ENCODE measurements around the gene GAPDHS.

GAPDHS gene

GRCh38 chr19:35509861-35510625 lies 23.2 kb upstream of the GAPDHS start:
- in situ Hi-C loops (cut with MboI; ENCODE audit: low sequenced_read_pairs): no loop called here

GRCh38 chr19:35510626-35510964 lies 22.7 kb upstream of the GAPDHS start:
- in situ Hi-C loops (cut with MboI; ENCODE audit: low sequenced_read_pairs): no loop called here

DNA sequence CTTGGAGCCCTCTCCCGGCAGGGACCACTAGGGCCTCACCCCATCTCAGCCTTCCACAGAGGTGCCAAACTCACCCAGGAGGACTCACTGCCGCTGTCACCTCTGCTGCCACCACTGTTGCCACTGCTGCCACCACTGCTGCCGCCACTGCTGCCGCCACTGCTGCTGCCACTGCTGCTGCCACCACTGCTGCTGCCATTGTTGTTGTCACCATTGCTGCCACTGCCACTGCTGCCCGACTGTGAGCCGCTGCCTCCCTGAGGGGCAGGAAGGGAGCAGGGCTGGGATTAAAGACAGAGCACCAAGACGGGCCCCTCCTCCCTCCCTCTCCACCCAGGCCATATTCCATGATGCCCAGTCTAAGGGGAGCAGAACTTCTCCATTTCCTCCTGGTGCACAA lies 21.9 kb upstream of the GAPDHS start:
- in situ Hi-C loops (cut with MboI; ENCODE audit: low sequenced_read_pairs): no loop called here

DNA sequence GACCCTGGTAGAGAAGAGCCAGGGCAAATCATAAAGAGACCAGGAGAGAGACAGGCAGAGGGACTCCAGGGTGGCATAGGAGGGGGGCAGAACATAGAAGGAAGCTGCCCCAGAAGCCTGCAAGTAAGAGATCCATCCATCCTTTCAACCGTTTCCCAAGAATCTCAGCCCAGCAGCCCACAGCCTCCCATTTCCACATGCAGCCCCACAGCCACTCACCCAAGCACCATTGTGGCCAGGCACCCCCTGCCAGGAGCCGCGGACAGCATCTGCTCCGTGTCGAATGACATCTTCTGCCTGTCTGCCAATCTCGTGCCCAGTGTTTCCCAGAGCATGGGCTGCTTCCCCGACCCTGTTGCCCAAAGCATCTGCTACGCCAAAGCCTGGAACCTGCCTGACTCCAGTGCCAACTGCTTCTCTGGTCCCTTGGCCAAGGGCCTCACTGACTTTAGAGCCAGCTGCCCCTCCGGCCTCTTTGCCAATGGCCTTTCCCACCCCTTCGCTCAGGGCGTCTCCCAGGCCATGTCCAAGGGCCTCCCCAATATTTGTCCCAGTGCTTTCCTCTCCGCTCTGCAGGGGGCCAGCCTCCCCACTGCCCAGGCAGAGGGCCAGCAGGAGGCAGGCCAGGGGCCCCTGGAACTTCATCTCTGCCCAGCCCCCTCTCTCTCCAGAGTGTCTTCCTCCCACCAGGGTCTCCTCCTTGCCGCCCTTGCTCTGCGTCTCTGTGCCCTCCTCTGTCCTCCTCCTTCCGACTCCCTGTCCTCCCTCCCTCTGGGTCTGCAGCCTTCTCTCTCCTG lies 20.2 kb upstream of the GAPDHS start:
- in situ Hi-C loops (cut with MboI; ENCODE audit: low sequenced_read_pairs): no loop called here

DNA sequence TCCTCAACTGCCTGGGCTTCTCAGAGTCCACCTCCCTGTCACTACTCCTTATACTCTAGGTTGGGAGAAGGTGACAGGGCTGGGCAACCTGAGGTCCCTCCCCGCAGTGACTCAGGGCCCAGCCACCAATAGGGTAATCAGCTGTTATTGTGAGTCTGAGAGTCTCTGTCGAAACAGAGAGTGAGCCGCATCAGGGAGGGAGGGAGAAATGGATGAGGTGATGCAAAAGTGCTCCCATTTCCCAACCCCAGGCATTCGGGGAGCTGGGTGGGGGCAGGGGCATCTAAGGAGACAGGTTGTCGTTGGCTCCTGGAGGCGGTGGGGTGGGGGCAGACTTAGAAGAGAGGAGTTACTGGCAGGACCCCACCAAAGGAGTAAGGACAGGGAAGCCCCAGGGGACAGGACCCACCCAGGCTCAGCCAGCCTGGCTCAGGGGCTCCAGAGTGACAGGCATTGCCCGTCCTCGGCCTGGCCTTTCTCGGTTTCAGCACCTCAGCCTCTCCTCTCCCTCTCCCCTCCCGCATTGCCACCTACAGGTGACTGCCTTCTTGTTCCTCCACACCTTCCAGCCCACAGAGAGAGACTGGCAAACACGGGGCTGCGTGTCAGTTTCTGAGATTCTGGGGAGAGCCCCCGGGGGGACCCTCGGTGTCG lies 19.5 kb upstream of the GAPDHS start, which contains the start of gene DMKN:
DMKN (minus strand) TSS at position 22 of the 654 bp plus-strand sequence. CDS start 174 bp downstream, outside the sequence.
- in situ Hi-C loops (cut with MboI; ENCODE audit: low sequenced_read_pairs): no loop called here

- in situ Hi-C loops (cut with MboI; ENCODE audit: low sequenced_read_pairs): no loop called here
These were observed 18.9 kb upstream of the GAPDHS start for GRCh38 chr19:35514282-35514809.

DNA sequence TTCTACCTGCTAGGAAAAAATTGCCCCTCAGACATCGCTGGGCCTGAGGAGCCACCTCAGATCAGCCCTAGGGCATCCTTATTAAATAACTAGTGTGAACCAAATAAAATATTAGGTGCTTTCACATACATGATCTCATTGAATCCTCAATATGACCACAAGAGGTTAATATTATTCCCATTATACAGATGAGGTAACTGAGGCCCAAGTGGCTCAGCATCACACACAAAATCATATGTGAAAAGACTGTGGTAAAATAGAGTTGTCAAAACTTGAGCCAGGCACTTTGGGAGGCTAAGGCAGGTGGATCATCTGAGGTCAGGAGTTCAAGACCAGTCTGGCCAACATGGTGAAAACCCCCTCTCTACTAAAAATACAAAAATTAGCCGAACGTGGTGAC lies 16.9 kb upstream of the GAPDHS start:
- in situ Hi-C loops (cut with MboI; ENCODE audit: low sequenced_read_pairs): no loop called here

DNA sequence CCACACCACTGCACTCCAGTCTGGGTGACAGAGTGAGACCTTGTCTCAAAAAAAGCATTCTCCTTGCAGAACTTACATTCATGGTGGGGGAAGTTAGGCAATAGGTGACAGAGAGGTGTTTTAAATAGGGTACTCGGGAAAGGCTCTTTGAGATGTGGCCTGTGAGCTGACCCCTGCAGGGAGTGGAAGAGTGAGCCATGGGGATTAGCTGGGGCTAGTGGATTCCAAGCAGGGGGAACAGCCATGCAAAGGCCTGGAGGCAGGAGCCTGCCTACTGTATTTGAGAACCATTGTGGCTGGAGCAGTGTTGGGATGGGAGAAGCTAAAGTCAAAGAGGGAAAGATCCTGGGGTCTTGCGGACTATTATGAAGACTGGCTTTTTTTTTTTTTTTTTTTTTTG lies 15.9 kb upstream of the GAPDHS start:
- in situ Hi-C loops (cut with MboI; ENCODE audit: low sequenced_read_pairs): no loop called here

DNA sequence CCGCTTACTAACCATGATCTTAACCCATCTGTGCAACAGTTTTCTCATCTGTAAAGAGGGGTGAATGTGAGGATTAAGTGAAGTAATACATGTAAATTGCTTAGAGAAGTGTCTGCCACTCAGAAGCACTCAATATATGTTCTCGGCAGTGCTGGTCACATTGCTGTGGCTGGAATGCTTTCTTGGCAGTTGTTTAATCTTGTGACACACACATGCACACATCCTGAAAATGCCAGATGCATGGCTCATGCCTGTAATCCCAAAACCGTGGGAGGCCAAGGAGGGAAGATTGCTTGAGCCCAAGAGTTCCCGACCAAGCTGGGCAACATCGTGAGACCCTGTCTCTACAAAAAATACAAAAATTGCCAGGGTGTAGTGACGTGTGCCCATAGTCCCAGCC lies 14.9 kb upstream of the GAPDHS start:
- in situ Hi-C loops (cut with MboI; ENCODE audit: low sequenced_read_pairs): no loop called here

- in situ Hi-C loops (cut with MboI; ENCODE audit: low sequenced_read_pairs): no loop called here
These were observed 14.0 kb upstream of the GAPDHS start for GRCh38 chr19:35519291-35519690.

GRCh38 chr19:35521124-35521743 lies 12.0 kb upstream of the GAPDHS start:
- in situ Hi-C loops (cut with MboI; ENCODE audit: low sequenced_read_pairs): no loop called here

DNA sequence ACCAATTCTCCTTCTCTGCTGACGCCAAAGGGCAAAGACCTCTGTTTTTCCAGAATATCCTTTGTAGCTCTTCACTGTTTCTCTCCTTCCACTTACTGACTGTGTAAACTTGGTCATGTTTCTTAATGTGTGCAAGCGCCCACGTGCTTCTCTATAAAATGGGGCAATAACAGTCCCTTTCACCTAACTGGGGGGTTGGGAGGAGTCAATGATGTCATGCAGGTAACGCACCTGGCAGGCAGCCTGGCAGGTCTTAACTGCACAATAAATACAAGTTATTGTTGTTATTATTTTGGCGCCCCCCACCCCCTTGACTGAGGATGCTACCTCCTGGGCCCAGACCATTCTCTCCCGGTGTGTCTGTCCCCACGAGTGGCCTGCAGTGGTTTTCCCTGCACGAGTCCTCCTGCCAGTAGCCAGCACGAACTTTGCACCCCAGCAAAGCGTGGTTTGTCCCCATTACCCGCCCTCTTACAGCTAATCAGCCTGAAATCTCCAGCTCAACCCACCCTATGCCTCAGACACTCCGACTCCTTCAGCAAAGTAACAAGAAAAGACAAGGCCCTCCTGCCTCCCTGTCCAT lies 10.4 kb upstream of the GAPDHS start:
- in situ Hi-C loops (cut with MboI; ENCODE audit: low sequenced_read_pairs): no loop called here

GRCh38 chr19:35524181-35524837 lies 8.9 kb upstream of the GAPDHS start:
- in situ Hi-C loops (cut with MboI; ENCODE audit: low sequenced_read_pairs): no loop called here

GRCh38 chr19:35525873-35526272 lies 7.4 kb upstream of the GAPDHS start:
- in situ Hi-C loops (cut with MboI; ENCODE audit: low sequenced_read_pairs): no loop called here

DNA sequence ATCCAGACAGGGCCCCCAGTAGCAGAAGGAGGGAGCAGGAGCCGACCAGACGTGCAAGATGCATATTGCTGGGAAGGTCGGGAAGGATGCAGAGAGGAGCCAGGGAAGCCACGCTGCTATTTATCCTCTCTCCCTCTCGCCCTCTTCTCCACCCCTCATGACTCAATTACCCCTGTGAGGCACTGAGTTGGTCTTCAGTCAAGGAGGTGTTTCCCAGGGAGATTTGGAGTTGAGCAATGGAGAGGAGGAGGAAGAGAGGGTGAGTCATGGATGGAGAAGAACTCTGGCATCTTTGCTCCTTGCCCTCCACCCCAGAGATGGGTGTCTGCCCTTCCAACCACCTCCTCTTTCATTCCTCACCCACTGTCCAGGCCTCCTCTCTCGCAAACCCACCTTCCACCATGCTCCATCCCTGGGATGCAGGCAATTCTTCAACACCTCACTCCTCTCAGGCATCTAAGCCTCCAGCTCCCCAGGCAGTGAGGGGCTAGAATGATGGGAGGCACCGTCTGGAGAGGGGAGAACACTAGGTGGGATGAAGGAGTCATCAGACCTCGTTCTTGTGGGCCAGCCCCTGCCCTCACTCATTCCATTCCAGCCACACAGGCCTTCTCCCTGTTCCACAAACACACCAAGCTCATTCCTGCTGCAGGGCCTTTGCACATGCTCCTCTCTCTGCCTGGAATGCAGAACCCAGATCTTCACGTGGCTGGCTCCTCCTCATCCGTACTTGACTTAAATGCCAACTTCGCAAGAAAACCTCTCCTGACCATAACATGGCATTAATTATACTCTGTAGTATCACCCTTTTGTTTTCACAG lies 4.8 kb upstream of the GAPDHS start, which contains the start of gene SBSN:
SBSN (minus strand) TSS at position 94 of the 821 bp plus-strand sequence; CDS start at position 64, 30 bp downstream.
- in situ Hi-C loops (cut with MboI; ENCODE audit: low sequenced_read_pairs): no loop called here

- in situ Hi-C loops (cut with MboI; ENCODE audit: low sequenced_read_pairs): no loop called here
These were observed 3.7 kb upstream of the GAPDHS start for GRCh38 chr19:35529241-35530218.

DNA sequence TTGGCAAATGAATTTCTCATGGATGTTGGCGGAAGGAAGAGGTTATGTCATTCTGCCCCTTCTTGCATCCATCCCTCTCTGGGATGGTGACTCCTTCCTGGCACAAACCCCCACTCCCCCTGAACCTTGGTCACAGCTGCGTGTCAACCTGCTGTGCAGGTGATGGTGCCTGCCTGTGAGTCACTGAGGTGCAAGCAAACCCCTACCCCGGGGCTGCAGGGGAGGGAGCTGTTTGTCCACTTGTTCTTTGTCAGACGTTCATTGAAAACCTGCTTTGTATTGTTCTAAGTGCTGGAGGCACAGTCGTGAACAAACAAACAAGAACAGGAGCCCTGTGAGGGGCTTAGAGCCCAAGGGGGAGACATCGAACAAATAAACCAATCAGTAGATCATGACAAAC lies 2.0 kb upstream of the GAPDHS start:
- in situ Hi-C loops (cut with MboI; ENCODE audit: low sequenced_read_pairs): no loop called here

- in situ Hi-C loops (cut with MboI; ENCODE audit: low sequenced_read_pairs): no loop called here
These were observed 651 bp downstream of the GAPDHS start for GRCh38 chr19:35533822-35534392.

Measured in hTERT RPE-1 (cell line).